Pericardium fibroblast (primary cell): ENCODE data around the gene DERL3. TPM values are rescaled to one million over a fixed set of nuclear protein-coding genes. Genes with fewer than 3 reads are reported as not detected.

Experiments used
- total RNA-seq: library from RNA; depleted of rRNA; stranded (reverse); fragments of >200 nt; gene quantifications from 2 replicates; pipeline ENCODE4 v1.2.3, GENCODE V29; 2015

The DERL3 gene
- under 0.01 TPM in 1 of 2 replicates, not detected in the other for total RNA-seq

GRCh38 chr22:23838681-23839468 lies at the start of gene DERL3:
DERL3 (minus strand) TSS chr22:23839006; CDS start chr22:23838987, 19 bp downstream.

GRCh38 chr22:23857606-23858483 lies 19.0 kb upstream of the DERL3 start, which contains the start of gene SLC2A11:
SLC2A11 (plus strand) TSS chr22:23857875; CDS start chr22:23858000, 125 bp downstream.

GRCh38 chr22:23786752-23787599 lies 51.8 kb downstream of the DERL3 start, which contains the start of gene SMARCB1:
SMARCB1 (plus strand) TSS chr22:23786966; CDS start chr22:23787170, 204 bp downstream.

Other genes starting within 250 kb of the DERL3 start
- 0.09 TPM in 1 of 2 replicates, not detected in the other for gene DRICH1, start 206.7 kb downstream of the DERL3 start, total RNA-seq
- not detected in 2 replicates for gene RGL4, start 148.0 kb downstream of the DERL3 start, total RNA-seq
- gene ZNF70, start 87.9 kb downstream of the DERL3 start, total RNA-seq: 3.2 and 3.9 TPM in 2 replicates
- not detected in 2 replicates for gene VPREB3, start 84.6 kb downstream of the DERL3 start, total RNA-seq
- 0.77 and 1.1 TPM in 2 replicates for gene C22orf15, start 76.0 kb downstream of the DERL3 start, total RNA-seq
- 0.85 and 10.6 TPM in 2 replicates for gene CHCHD10, start 71.0 kb downstream of the DERL3 start, total RNA-seq
- gene MMP11, start 66.2 kb downstream of the DERL3 start, total RNA-seq: 9.6 and 12.3 TPM in 2 replicates
- 63.8 and 737 TPM in 2 replicates for gene SMARCB1, start 52.0 kb downstream of the DERL3 start, total RNA-seq
- gene SLC2A11, start 18.9 kb upstream of the DERL3 start, total RNA-seq: 2.9 and 4.2 TPM in 2 replicates
- gene MIF, start 55.4 kb upstream of the DERL3 start, total RNA-seq: 775 and 1,022 TPM in 2 replicates
- 13.5 and 16.9 TPM in 2 replicates for gene GSTT2B, start 122.2 kb upstream of the DERL3 start, total RNA-seq
- gene DDTL, start 127.9 kb upstream of the DERL3 start, total RNA-seq: 1.0 and 1.2 TPM in 2 replicates
- gene DDT, start 135.4 kb upstream of the DERL3 start, total RNA-seq: 121 and 166 TPM in 2 replicates
- 2.1 and 2.3 TPM in 2 replicates for gene GSTT2, start 141.1 kb upstream of the DERL3 start, total RNA-seq
- gene GSTT4, start 166.4 kb upstream of the DERL3 start, total RNA-seq: not detected in 2 replicates
- 17.8 and 21.2 TPM in 2 replicates for gene CABIN1, start 172.3 kb upstream of the DERL3 start, total RNA-seq